Measurements from ENCODE around the gene FYN. TPM values are rescaled to one million over a fixed set of nuclear protein-coding genes. Genes with fewer than 3 reads are reported as not detected.

Gene FYN
- total RNA-seq, 1 donor = 106 TPM

DNA sequence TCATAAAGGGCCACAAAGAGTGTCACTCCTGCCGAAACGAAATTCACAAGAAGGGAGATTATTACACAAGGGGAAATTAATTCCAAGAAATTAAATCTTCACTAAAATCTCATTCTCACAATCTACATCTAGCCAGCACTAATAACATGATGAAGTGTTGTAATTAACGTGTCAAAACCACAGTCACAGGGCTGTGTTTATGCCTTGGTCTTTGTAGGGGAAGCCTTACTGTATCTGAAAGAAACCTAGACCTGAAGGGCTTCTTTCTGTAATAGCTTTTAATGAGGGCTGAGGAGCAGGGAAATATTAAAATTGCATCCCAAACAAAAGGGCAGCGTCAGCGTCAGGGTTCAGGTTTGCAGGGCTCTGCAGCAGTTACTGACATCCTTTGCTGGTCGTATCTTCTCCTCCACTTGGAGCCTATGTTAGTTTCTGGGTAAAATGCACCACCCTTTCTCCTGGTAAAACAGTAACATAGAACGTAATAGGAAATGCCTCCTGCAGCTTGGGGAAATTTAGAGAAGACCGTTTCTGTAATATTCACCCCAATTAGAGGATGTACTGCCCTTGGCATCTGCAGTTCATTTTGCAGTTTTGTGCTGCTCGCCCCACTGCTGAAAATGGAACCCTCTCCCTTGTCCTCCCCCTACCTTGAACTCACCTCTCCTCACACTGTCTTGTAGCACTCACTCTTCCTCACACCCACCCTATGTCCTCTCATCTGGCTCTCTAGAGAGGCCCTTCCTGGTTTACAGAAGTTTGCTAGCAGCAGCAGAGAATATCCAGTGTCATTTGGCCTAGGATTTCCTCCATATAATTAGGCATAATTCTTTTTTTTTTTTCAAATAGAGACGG is 158.6 kb downstream of the FYN start:
- no peak overlapping the region for H3K4me2 ChIP-seq (ENCODE audit: insufficient read depth, low read length)
- no peak overlapping the region for H3K27ac ChIP-seq (ENCODE audit: low read depth, low read length)
- TF ChIP-seq, protein P1, sequence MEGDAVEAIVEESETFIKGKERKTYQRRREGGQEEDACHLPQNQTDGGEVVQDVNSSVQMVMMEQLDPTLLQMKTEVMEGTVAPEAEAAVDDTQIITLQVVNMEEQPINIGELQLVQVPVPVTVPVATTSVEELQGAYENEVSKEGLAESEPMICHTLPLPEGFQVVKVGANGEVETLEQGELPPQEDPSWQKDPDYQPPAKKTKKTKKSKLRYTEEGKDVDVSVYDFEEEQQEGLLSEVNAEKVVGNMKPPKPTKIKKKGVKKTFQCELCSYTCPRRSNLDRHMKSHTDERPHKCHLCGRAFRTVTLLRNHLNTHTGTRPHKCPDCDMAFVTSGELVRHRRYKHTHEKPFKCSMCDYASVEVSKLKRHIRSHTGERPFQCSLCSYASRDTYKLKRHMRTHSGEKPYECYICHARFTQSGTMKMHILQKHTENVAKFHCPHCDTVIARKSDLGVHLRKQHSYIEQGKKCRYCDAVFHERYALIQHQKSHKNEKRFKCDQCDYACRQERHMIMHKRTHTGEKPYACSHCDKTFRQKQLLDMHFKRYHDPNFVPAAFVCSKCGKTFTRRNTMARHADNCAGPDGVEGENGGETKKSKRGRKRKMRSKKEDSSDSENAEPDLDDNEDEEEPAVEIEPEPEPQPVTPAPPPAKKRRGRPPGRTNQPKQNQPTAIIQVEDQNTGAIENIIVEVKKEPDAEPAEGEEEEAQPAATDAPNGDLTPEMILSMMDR (IDR thresholded peaks at IDR 0.05; ENCODE audit: extremely low read depth, low read depth, low read length) = no peak
- no peak overlapping the region for H2AFZ ChIP-seq (ENCODE audit: low read length)
- no peak overlapping the region for H3K4me3 ChIP-seq (ENCODE audit: insufficient read depth, low read length)
- H3K9me3 ChIP-seq (ENCODE audit: low read depth, low read length) = no peaks in the 10 kb centered on the region
- H4K20me1 ChIP-seq (ENCODE audit: insufficient read depth, low read length) = no peaks in the 10 kb centered on the region
- H3K4me1 ChIP-seq (ENCODE audit: insufficient read depth, low read length) = peaks cover 7% of the 10 kb centered on the region
- DNase-seq (ENCODE audit: insufficient read length, low spot score, missing footprints) = no peak
- H3K27me3 ChIP-seq (ENCODE audit: insufficient read depth, low read length) = no peaks in the 10 kb centered on the region
- H3K79me2 ChIP-seq (ENCODE audit: insufficient read depth, low read length) = peaks cover 17% of the 10 kb centered on the region
- peaks cover 49% of the 10 kb centered on the region for H3K36me3 ChIP-seq (ENCODE audit: insufficient read depth, low read length)

DNA sequence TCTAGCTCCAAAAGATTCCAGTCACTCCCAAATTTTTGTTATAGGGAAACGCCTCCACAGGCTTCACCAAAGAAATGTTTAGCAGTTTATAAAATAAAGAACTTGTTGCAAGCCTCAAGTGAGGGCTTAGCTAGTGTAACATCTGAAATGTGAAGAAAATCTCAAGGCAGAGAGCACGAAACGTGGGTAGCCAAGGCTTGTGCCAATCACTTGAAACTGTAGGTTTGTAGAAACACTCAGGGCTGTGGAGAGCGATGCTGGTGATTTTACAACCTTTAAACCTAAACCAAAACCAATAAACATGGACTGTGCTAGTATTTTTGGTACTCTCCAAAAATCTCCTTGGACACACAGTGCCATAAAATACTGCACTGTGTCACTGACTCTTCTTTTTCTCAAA is 159.4 kb downstream of the FYN start:
- peaks cover 43% of the 10 kb centered on the region for H3K36me3 ChIP-seq (ENCODE audit: insufficient read depth, low read length)
- no peak overlapping the region for H3K27ac ChIP-seq (ENCODE audit: low read depth, low read length)
- no peak overlapping the region for H2AFZ ChIP-seq (ENCODE audit: low read length)
- DNase-seq (ENCODE audit: insufficient read length, low spot score, missing footprints) = no peak
- H3K4me2 ChIP-seq (ENCODE audit: insufficient read depth, low read length) = no peak overlapping the region
- TF ChIP-seq, protein P1 (IDR thresholded peaks at IDR 0.05; ENCODE audit: extremely low read depth, low read depth, low read length) = no peak
- H3K9me3 ChIP-seq (ENCODE audit: low read depth, low read length) = no peaks in the 10 kb centered on the region
- peaks cover 13% of the 10 kb centered on the region for H3K79me2 ChIP-seq (ENCODE audit: insufficient read depth, low read length)
- H3K27me3 ChIP-seq (ENCODE audit: insufficient read depth, low read length) = no peaks in the 10 kb centered on the region
- H3K4me1 ChIP-seq (ENCODE audit: insufficient read depth, low read length) = peaks cover 7% of the 10 kb centered on the region
- H4K20me1 ChIP-seq (ENCODE audit: insufficient read depth, low read length) = no peaks in the 10 kb centered on the region
- H3K4me3 ChIP-seq (ENCODE audit: insufficient read depth, low read length) = no peak overlapping the region

DNA sequence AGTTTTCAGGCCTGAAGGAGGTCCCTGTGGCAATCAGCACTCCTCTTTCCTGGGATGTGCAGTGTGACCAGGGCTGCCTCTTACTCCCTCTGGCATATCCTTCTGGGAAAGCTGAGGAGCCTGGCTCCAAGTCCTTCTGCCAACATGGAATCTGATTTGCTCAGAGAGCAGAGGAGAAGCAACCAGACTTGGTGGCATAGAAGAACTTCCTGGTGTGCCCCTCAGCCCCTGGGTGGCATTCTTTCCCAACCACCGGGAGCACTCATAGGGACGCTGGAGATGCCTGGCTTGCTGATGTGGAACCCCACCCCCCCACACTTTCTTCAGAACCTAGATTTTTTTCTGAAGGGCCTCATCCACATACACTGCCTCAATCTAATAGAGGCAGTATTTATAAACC is 160.0 kb downstream of the FYN start:
- H3K27ac ChIP-seq (ENCODE audit: low read depth, low read length) = peak overlapping the region; percentile 53

More for the DNA sequence above, 160.0 kb downstream of the FYN start:
- TF ChIP-seq, protein P1 (IDR thresholded peaks at IDR 0.05; ENCODE audit: extremely low read depth, low read depth, low read length) = no peak
- peaks cover 7% of the 10 kb centered on the region for H3K4me1 ChIP-seq (ENCODE audit: insufficient read depth, low read length)
- no peak overlapping the region for H2AFZ ChIP-seq (ENCODE audit: low read length)
- no peak overlapping the region for H3K4me2 ChIP-seq (ENCODE audit: insufficient read depth, low read length)
- peaks cover 37% of the 10 kb centered on the region for H3K36me3 ChIP-seq (ENCODE audit: insufficient read depth, low read length)
- no peaks in the 10 kb centered on the region for H3K9me3 ChIP-seq (ENCODE audit: low read depth, low read length)
- no peak for DNase-seq (ENCODE audit: insufficient read length, low spot score, missing footprints)
- H3K4me3 ChIP-seq (ENCODE audit: insufficient read depth, low read length) = no peak overlapping the region
- no peaks in the 10 kb centered on the region for H4K20me1 ChIP-seq (ENCODE audit: insufficient read depth, low read length)
- H3K27me3 ChIP-seq (ENCODE audit: insufficient read depth, low read length) = no peaks in the 10 kb centered on the region
- H3K79me2 ChIP-seq (ENCODE audit: insufficient read depth, low read length) = peaks cover 8% of the 10 kb centered on the region
